Measurements from ENCODE around the gene KRTAP5-1.

Gene KRTAP5-1

DNA sequence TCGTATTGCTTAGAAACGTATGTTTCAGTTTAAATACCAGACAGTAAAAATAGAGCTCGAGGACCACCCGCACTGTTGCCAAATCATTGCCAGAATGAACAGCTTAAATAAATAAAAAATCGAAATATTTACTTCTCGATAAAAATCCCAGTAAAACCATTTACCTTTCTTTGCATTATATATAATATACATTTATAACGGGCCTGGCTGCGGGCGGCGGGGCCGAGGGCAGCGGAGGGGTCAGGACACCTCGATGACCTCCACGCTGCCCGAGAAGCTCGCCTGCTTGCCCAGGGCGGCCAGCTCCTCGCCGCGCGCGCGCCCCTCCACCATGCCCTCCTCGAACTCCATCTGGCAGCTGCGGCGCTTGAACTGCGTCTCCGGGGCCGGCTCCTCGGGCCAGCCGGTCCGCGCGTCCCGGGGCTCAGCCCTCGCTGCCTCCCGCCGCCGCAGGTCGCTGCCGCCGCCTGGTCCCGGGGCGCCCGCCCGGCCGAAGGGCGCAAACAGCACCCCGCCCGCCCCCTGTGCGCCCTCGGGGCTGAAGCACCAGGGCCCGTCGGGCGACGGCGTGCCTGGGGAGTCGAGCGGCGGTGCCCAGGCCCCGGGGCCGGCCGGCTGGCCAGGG is 28.7 kb downstream of the KRTAP5-1 start:
- no peak overlapping the region for H3K27ac ChIP-seq (ENCODE audit: low read length)
- H3K27me3 ChIP-seq (ENCODE audit: insufficient read depth, low read length), result peaks cover 76% of the 10 kb centered on the region
- H3K4me3 ChIP-seq (ENCODE audit: low read length), result no peak overlapping the region
- no peaks in the 10 kb centered on the region for H3K9me3 ChIP-seq (ENCODE audit: insufficient read depth, low read depth, low read length)
- H3K4me1 ChIP-seq (ENCODE audit: insufficient read depth, low read length), result peaks cover 14% of the 10 kb centered on the region
- no peaks in the 10 kb centered on the region for H3K36me3 ChIP-seq (ENCODE audit: insufficient read depth, low read depth, low read length)
- no peak overlapping the region for H3K9ac ChIP-seq (ENCODE audit: low read depth, low read length)

DNA sequence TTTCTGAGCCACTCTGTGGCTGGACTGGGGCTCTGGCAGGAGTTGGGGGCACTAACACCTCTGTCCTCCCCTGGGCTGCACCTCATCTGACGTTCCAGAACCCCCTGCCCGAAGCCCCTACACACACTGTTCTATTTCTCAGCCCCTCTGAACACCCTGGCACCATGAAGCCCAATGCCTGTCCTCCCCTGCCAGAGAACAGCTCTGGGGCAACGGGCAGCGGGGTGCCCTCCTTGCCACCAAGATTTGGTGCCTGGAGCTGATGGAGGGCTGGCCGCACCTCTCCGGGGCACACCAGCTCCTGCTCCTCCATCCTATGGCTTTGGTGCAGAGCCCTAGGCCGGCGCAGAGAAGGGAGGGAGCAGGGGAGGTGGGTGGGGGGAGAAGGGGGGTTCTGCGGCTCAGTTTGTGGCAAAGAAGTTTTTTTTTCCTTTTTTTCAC is 29.4 kb downstream of the KRTAP5-1 start:
- no peak overlapping the region for H3K9ac ChIP-seq (ENCODE audit: low read depth, low read length)
- H3K27me3 ChIP-seq (ENCODE audit: insufficient read depth, low read length), result peaks cover 76% of the 10 kb centered on the region

DNA sequence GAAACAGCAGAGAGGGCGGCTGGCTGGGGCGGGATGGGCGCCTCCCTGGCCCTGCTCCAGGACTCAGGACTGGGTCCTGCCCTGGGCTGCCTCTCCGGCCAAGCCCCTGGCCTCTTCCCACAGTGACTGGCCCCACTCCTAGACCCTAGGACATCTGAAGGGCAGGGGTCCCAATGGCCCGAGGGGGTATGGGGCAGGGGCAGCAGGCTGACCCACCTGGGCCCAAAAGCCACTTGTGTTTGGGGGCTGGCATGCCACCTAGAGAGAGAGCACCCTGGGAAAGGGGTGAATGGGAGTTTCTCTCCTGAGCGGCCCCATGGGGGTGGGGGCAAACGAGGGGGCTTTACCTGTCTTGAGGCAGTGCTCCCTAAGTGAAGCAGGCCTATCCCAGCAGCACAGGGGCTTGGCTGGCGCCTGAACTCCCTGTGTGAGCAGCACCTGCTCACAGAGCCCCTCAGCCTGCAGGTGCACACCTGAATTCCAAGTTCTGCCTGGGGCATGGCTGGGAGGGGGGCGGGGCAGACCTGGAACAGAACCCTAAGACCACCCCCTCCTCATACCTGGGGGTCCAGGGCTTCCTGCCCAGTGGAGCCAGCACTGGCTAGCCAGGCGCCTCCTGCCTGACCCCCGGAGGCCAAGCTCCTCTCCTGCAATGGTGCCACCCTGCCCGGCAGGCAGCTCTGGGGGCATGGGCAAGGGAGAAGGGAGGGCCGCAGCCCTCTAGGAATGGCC is 29.9 kb downstream of the KRTAP5-1 start:
- peaks cover 79% of the 10 kb centered on the region for H3K27me3 ChIP-seq (ENCODE audit: insufficient read depth, low read length)

More for the DNA sequence above, 29.4 kb downstream of the KRTAP5-1 start:
- Histone ChIP-seq H3K4me3 (ENCODE audit: low read length) (no peak overlapping the region), H3K9me3 (ENCODE audit: insufficient read depth, low read depth, low read length) (no peaks in the 10 kb centered on the region), H3K36me3 (ENCODE audit: insufficient read depth, low read depth, low read length) (no peaks in the 10 kb centered on the region), H3K27ac (ENCODE audit: low read length) (no peak overlapping the region), H3K4me1 (ENCODE audit: insufficient read depth, low read length) (peaks cover 14% of the 10 kb centered on the region)

DNA sequence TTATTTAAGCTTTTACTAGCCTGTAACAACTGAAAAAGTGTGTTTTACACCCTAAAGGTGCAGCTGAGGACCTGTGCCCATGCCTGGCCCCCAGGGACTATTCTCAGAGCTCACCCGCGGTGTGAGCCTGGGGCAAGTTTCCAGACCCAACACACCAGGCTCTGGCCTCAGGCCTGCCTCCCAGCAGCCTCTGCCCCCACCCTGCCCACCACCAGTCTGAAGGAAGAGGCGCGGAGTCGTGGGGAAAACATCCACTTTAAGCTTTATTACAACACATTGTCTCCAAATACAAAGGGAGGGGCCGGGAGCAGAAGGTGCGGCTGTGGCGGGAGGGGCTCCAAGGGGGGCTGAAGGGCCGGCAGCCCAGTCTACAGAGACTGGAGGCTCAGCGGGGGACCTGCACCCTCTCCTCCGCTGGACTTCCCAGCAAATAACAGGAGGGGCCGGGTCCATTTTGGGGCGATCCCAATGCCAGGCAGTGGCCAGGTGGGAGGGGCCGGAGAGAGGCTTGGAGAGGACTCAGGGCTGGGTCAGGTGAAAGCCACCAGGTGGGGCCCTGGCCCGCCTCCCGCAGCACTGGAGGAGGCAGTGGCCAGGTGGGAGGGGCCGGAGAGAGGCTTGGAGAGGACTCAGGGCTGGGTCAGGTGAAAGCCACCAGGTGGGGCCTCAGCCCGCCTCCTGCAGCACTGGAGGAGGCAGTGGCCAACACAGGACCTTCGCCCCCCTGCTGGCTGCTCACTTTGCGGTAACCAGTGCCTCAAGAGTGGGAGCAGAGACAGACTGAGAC is 31.1 kb downstream of the KRTAP5-1 start:
- Histone ChIP-seq H3K4me1 (ENCODE audit: insufficient read depth, low read length) (peaks cover 14% of the 10 kb centered on the region), H3K4me3 (ENCODE audit: low read length) (no peak overlapping the region), H3K36me3 (ENCODE audit: insufficient read depth, low read depth, low read length) (no peaks in the 10 kb centered on the region), H3K27me3 (ENCODE audit: insufficient read depth, low read length) (peaks cover 82% of the 10 kb centered on the region), H3K9me3 (ENCODE audit: insufficient read depth, low read depth, low read length) (no peaks in the 10 kb centered on the region), H3K9ac (ENCODE audit: low read depth, low read length) (no peak overlapping the region), H3K27ac (ENCODE audit: low read length) (no peak overlapping the region)

More for the DNA sequence above, 29.9 kb downstream of the KRTAP5-1 start:
- Histone ChIP-seq H3K36me3 (ENCODE audit: insufficient read depth, low read depth, low read length) (no peaks in the 10 kb centered on the region), H3K4me1 (ENCODE audit: insufficient read depth, low read length) (peaks cover 14% of the 10 kb centered on the region), H3K9me3 (ENCODE audit: insufficient read depth, low read depth, low read length) (no peaks in the 10 kb centered on the region), H3K9ac (ENCODE audit: low read depth, low read length) (no peak overlapping the region), H3K27ac (ENCODE audit: low read length) (no peak overlapping the region), H3K4me3 (ENCODE audit: low read length) (no peak overlapping the region)

DNA sequence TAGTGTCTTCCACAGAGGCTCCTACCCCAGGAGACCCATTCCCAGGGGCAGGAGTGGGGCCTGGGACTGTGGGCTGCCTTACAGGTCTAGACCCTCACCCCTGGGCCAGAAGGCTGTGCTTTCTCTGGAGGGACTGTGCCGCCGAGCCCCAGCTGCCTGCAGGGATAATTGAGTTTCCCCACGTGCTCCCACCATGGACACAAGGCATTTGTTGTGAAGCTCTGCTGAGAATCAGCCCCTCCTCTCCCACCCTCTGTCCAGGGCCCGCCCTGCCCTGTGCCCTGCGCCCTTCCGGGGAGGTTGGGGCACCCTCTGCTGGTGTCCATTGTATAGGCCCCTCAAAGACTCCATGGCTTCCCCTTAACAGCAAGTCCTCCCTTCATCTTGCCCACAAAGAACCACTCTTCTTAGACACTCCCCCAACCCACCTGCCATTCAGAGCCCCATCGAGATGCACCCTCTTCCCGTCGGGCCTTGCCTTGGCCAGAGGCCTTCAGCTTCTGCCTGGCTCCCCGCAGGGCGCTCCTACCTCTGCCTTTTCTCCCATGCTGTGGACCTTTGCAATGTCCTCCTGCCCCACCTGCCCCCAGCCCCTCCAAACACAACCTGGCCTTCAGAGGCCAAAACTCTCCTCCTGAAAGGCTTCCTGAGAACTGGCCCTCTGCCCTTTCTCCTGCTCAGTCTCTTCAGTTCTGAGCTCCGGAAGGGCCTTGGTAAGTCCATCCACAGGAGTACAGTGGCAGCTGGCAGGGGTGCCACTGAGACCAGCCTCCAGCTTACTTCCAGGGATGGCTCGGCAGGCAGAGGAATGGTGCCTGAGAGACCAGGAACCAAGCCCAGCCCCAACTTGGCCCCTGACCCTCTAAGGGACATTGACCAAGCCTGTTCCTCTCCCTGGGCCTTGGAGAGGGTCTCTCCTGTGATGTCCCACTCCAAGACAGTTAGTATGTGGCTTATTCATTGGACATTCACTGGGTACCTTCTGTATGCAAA is 35.4 kb downstream of the KRTAP5-1 start:
- Histone ChIP-seq H3K27ac (ENCODE audit: low read length) (no peak overlapping the region), H3K4me1 (ENCODE audit: insufficient read depth, low read length) (no peaks in the 10 kb centered on the region), H3K36me3 (ENCODE audit: insufficient read depth, low read depth, low read length) (no peaks in the 10 kb centered on the region), H3K9me3 (ENCODE audit: insufficient read depth, low read depth, low read length) (no peaks in the 10 kb centered on the region), H3K27me3 (ENCODE audit: insufficient read depth, low read length) (peaks cover 83% of the 10 kb centered on the region), H3K4me3 (ENCODE audit: low read length) (no peak overlapping the region), H3K9ac (ENCODE audit: low read depth, low read length) (no peak overlapping the region)

DNA sequence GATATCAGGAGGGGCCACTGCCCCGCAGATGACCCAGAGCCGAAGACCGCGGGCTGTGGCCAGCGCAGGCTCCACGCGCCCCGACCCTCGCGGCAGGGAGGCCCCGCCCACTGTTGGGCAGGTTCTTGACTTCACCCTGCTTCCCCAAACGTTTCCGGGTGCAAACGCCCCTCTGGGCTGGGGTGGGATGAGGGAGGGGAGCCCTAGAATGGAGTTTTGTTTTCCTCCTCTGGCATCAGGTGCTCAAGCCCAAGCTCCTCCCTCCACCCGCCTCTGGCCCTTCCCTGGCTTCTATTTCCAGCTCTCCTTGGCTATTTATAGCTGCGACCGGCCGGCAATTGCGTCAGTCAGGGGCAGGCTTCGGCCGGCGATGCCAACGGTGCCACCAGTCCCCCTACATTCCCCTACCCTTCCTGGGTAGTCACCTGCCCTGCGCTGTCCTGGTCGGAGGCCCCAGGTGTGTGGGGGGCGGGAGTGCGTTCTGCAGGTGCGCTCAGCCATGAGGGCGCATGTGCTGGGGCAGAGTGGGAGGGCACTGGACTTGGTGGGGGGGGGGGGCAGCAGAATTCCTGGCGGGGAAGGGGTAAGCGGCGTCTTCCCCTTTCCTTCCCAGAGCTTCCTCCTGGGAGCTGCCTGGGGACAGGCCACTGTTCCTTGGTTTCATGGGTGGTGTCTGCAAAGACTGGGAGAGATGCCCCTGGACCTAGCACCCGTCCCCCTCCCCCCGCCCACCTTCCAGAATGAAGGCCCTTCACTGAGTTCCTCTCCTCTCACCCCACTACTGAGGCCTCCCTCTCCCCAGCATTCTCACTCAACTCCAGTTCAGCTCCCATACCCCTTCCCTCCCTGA is 36.6 kb downstream of the KRTAP5-1 start:
- H3K4me3 ChIP-seq (ENCODE audit: low read length), result peak overlapping the region; percentile 54; the same call in 1 of the 2 replicates
- no peaks in the 10 kb centered on the region for H3K36me3 ChIP-seq (ENCODE audit: insufficient read depth, low read depth, low read length)
- H3K9ac ChIP-seq (ENCODE audit: low read depth, low read length), result no peak overlapping the region; the same call in 1 of the 2 replicates
- no peaks in the 10 kb centered on the region for H3K9me3 ChIP-seq (ENCODE audit: insufficient read depth, low read depth, low read length)
- H3K27ac ChIP-seq (ENCODE audit: low read length), result no peak overlapping the region
- peaks cover 80% of the 10 kb centered on the region for H3K27me3 ChIP-seq (ENCODE audit: insufficient read depth, low read length)
- no peaks in the 10 kb centered on the region for H3K4me1 ChIP-seq (ENCODE audit: insufficient read depth, low read length)

DNA sequence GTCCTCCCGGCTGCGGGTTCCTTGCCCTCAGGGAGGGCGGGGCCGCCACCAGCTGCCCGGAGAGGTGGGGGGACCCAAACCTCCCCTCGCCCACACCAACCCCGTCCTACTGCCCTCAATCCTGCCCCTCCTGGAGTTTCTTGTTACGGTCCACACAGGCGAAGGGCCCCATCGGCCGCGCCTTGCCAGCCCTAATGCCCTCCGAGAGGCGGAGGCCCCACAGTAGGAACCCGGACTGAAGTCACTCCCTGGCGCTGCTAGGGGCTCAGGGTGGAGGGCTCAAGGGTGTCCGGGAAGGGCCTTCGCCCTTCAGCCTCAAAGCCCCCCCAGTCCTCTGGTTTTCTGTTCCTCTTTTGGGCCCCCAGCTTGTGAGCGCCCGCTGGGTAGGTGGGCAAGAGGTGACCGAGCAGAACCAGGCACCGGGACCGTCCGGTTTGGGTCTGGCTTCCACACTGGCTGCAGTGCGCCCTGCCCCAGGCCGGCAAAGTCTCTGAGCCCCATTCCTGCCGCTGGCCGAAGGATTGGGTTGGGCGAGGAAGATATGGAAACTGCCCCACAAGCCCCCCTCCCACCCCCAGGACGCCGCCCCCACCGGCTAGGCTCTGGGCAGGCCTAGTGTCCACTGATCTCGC is 37.5 kb downstream of the KRTAP5-1 start:
- H3K27ac ChIP-seq (ENCODE audit: low read length), result no peak overlapping the region
- H3K36me3 ChIP-seq (ENCODE audit: insufficient read depth, low read depth, low read length), result no peaks in the 10 kb centered on the region
- no peaks in the 10 kb centered on the region for H3K9me3 ChIP-seq (ENCODE audit: insufficient read depth, low read depth, low read length)
- H3K4me1 ChIP-seq (ENCODE audit: insufficient read depth, low read length), result no peaks in the 10 kb centered on the region
- no peak overlapping the region for H3K9ac ChIP-seq (ENCODE audit: low read depth, low read length)
- H3K4me3 ChIP-seq (ENCODE audit: low read length), result peak overlapping the region; percentile 54; the same call in 1 of the 2 replicates
- peaks cover 73% of the 10 kb centered on the region for H3K27me3 ChIP-seq (ENCODE audit: insufficient read depth, low read length)

DNA sequence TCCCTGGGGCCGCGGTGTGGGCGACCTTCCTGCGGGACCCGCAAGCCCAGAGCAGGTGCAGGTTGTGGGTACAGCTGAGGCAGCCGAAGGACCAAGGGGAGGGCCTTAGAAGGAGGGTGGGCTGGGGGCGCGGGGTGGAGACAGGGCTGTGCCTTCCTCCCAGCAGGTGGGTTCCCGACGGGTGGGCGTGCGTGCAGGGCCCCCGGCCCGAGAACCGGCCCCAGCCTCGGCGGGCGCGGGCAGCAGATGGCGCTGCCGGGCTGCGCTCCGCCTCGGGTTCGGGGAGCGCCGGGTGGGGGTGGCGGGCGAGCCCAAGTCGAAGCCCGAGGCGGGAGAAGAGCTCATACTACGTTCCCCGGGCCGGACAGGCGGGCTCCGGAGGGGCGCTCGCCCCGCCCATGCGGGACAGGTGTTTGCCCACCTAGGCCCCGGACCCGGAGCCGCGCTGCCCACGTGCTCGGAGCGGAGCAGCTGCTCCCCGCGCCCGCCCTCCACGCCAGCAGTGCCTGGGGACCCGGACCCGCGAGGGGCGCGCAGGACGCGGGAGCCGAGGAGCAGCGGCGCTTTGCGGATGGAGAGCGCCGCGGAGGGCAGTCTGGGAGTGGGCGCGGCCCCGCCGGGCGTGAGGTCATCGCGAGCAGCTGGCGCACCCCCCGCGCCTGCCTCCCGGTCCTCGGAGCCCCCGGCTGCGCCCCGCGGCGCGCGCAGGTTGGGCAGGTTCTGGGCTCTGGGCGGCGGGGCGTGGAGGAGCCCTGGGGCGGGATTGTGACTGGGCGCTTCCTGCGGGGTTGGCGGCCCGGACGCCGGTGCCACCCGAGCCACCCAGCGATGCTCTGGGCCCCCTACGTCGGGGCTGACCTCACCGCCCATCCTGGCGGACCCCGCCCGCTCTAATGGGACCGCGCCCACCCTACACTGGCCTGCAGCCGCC is 38.3 kb downstream of the KRTAP5-1 start:
- no peaks in the 10 kb centered on the region for H3K4me1 ChIP-seq (ENCODE audit: insufficient read depth, low read length)
- no peak overlapping the region for H3K27ac ChIP-seq (ENCODE audit: low read length)
- H3K4me3 ChIP-seq (ENCODE audit: low read length), result peak overlapping the region; percentile 54; the same call in 1 of the 2 replicates
- no peak overlapping the region for H3K9ac ChIP-seq (ENCODE audit: low read depth, low read length)
- no peaks in the 10 kb centered on the region for H3K9me3 ChIP-seq (ENCODE audit: insufficient read depth, low read depth, low read length)
- peaks cover 67% of the 10 kb centered on the region for H3K27me3 ChIP-seq (ENCODE audit: insufficient read depth, low read length)
- no peaks in the 10 kb centered on the region for H3K36me3 ChIP-seq (ENCODE audit: insufficient read depth, low read depth, low read length)

DNA sequence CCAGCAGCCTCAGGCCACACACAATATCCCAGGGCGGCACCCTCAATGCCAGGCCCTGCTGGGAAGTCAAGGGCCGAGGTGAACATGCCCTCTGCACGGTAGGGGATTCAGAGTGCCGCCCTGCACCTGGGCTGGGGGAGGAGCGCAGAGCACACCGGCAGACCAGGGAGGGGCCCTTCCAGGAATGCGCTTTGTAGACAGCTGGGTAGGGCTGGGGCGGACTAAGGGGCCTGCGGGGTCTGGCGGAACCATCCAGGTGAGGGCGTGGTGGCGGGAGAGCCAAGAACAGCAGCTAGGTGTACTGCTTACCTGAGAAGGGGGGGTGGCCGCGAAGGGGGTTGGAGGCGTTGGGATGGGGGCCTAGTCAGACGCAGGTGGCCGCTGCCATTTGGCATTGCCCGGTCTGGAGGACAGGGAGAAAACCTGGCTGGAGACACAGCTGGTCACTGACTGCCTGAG is 39.0 kb downstream of the KRTAP5-1 start:
- H3K9ac ChIP-seq (ENCODE audit: low read depth, low read length), result no peak overlapping the region
- H3K4me3 ChIP-seq (ENCODE audit: low read length), result peak overlapping the region; percentile 54; the same call in 1 of the 2 replicates

More for the DNA sequence above, 39.0 kb downstream of the KRTAP5-1 start:
- H3K27me3 ChIP-seq (ENCODE audit: insufficient read depth, low read length), result peaks cover 70% of the 10 kb centered on the region
- H3K36me3 ChIP-seq (ENCODE audit: insufficient read depth, low read depth, low read length), result no peaks in the 10 kb centered on the region
- no peaks in the 10 kb centered on the region for H3K4me1 ChIP-seq (ENCODE audit: insufficient read depth, low read length)
- no peak overlapping the region for H3K27ac ChIP-seq (ENCODE audit: low read length)
- H3K9me3 ChIP-seq (ENCODE audit: insufficient read depth, low read depth, low read length), result no peaks in the 10 kb centered on the region
